K562 (cell line): ENCODE data around the gene MYL12A. TPM values are rescaled to one million over a fixed set of nuclear protein-coding genes. Genes with fewer than 3 reads are reported as not detected.

Experiments
- BRCA1 ChIP-seq, 2 experiments: fragments of 450-650 bp in 1 of 2; sonication (generic) in 1 of 2; formaldehyde crosslinking in 1 of 2; IDR thresholded peaks; 2 replicates each; pipeline versions ENCODE4 v1.5.0 to v1.6.1; 2017 to 2020; ENCODE audit warnings: mild to moderate bottlenecking in 1 of 2, missing genetic modification reagents in 1 of 2
- GATA2 ChIP-seq: sonication (generic); formaldehyde crosslinking; IDR thresholded peaks from 2 replicates; pipeline ENCODE4 v1.4.0; 2020; ENCODE audit warnings: mild to moderate bottlenecking, missing genetic modification reagents
- NONO ChIP-seq, 2 experiments: fragments of 200-400 bp in 1 of 2; fragments of 450-650 bp in 1 of 2; formaldehyde crosslinking in 1 of 2; IDR thresholded peaks; 2 replicates each; pipeline ENCODE4 v1.6.1; 2017; ENCODE audit warnings: low read depth in 2 of 2, mild to moderate bottlenecking in 2 of 2, moderate library complexity in 2 of 2, low read length in 1 of 2
- SETDB1 ChIP-seq: IDR thresholded peaks from one replicate; pipeline ENCODE4 v1.6.1; 2012; ENCODE audit warnings: low read length, control low read depth, inconsistent platforms
- SP1 ChIP-seq: sonication (generic); formaldehyde crosslinking; IDR thresholded peaks from 2 replicates; pipeline ENCODE4 v1.8.1; 2022; ENCODE audit warnings: mild to moderate bottlenecking, missing genetic modification reagents
- ZNF212 ChIP-seq: fragments of 450-650 bp; formaldehyde crosslinking; IDR thresholded peaks from 2 replicates; pipeline ENCODE4 v1.4.0; 2020; ENCODE audit warnings: mild to moderate bottlenecking
- ZNF316 ChIP-seq: fragments of 450-650 bp; IDR thresholded peaks from 2 replicates; pipeline ENCODE4 v1.6.1; 2016
- polyA plus RNA-seq, 8 experiments: library from polyadenylated mRNA; depleted of rRNA in 4 of 8; stranded (reverse) in 5 of 8; unstranded in 3 of 8; fragments of >200 nt; fragmentation: Nextera tagmentation in 2 of 8; fragmentation: Illumina TruSeq in 1 of 8; extraction: Ambion mirVana in 2 of 8; extraction: Trizol in 1 of 8; gene quantifications; 2 replicates each; pipeline versions ENCODE4 v1.2.1 to v1.2.3, GENCODE V29; 2011 to 2014; ENCODE audit warnings: inconsistent platforms in 1 of 8, missing spikeins in 1 of 8
- total RNA-seq, 7 experiments: library from RNA; depleted of rRNA in 6 of 7; stranded (reverse); fragments of >200 nt in 6 of 7; fragmentation: Illumina TruSeq in 2 of 7; extraction: Trizol in 2 of 7; gene quantifications; 2 replicates each; pipeline versions ENCODE4 v1.2.1 to v1.2.3, GENCODE V29; 2011 to 2021; ENCODE audit warnings: low replicate concordance in 1 of 7
- TF ChIP-seq, protein P1 (sequence below): fragments of 450-650 bp; IDR thresholded peaks from 2 replicates; pipeline ENCODE4 v1.6.1; 2016; ENCODE audit warnings: mild to moderate bottlenecking, moderate library complexity
- TF ChIP-seq, protein P2 (sequence below): fragments of 250-450 bp; sonication (Bioruptor Pico); IDR thresholded peaks from 2 replicates; pipeline ENCODE4 v1.5.0; 2022; ENCODE audit warnings: mild to moderate bottlenecking
- TF ChIP-seq, protein P3 (sequence below): fragments of 250-450 bp; sonication (Bioruptor Pico); IDR thresholded peaks from 2 replicates; pipeline ENCODE4 v1.4.0; 2020; ENCODE audit warnings: mild to moderate bottlenecking, moderate library complexity

Gene MYL12A
- total and polyA plus RNA-seq, 9 of the 15 experiments (the other 6 are each of a cell fraction or from before 2014, with no cell fraction given), result 308 to 1,031 (median 559) TPM

DNA sequence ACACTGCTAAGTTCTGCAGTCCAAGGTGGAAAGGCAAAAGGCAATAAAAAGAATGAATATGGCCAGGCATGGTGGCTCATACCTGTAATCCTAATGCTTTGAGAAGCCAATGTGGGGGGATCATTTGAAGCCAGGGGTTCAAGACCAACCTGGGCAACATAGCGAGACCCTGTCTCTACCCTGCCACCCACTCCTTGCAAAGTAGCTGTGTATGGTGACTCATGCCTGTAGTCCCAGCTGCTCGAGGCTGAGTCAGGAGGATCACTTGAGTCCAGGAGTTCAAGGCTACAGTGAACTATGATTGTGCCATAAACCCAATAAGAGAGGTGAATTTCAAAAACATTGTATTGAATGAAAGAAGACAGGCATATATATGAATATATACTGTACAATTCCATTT is 16.8 kb downstream of the MYL12A start (continued):
- TF ChIP-seq, protein P1, sequence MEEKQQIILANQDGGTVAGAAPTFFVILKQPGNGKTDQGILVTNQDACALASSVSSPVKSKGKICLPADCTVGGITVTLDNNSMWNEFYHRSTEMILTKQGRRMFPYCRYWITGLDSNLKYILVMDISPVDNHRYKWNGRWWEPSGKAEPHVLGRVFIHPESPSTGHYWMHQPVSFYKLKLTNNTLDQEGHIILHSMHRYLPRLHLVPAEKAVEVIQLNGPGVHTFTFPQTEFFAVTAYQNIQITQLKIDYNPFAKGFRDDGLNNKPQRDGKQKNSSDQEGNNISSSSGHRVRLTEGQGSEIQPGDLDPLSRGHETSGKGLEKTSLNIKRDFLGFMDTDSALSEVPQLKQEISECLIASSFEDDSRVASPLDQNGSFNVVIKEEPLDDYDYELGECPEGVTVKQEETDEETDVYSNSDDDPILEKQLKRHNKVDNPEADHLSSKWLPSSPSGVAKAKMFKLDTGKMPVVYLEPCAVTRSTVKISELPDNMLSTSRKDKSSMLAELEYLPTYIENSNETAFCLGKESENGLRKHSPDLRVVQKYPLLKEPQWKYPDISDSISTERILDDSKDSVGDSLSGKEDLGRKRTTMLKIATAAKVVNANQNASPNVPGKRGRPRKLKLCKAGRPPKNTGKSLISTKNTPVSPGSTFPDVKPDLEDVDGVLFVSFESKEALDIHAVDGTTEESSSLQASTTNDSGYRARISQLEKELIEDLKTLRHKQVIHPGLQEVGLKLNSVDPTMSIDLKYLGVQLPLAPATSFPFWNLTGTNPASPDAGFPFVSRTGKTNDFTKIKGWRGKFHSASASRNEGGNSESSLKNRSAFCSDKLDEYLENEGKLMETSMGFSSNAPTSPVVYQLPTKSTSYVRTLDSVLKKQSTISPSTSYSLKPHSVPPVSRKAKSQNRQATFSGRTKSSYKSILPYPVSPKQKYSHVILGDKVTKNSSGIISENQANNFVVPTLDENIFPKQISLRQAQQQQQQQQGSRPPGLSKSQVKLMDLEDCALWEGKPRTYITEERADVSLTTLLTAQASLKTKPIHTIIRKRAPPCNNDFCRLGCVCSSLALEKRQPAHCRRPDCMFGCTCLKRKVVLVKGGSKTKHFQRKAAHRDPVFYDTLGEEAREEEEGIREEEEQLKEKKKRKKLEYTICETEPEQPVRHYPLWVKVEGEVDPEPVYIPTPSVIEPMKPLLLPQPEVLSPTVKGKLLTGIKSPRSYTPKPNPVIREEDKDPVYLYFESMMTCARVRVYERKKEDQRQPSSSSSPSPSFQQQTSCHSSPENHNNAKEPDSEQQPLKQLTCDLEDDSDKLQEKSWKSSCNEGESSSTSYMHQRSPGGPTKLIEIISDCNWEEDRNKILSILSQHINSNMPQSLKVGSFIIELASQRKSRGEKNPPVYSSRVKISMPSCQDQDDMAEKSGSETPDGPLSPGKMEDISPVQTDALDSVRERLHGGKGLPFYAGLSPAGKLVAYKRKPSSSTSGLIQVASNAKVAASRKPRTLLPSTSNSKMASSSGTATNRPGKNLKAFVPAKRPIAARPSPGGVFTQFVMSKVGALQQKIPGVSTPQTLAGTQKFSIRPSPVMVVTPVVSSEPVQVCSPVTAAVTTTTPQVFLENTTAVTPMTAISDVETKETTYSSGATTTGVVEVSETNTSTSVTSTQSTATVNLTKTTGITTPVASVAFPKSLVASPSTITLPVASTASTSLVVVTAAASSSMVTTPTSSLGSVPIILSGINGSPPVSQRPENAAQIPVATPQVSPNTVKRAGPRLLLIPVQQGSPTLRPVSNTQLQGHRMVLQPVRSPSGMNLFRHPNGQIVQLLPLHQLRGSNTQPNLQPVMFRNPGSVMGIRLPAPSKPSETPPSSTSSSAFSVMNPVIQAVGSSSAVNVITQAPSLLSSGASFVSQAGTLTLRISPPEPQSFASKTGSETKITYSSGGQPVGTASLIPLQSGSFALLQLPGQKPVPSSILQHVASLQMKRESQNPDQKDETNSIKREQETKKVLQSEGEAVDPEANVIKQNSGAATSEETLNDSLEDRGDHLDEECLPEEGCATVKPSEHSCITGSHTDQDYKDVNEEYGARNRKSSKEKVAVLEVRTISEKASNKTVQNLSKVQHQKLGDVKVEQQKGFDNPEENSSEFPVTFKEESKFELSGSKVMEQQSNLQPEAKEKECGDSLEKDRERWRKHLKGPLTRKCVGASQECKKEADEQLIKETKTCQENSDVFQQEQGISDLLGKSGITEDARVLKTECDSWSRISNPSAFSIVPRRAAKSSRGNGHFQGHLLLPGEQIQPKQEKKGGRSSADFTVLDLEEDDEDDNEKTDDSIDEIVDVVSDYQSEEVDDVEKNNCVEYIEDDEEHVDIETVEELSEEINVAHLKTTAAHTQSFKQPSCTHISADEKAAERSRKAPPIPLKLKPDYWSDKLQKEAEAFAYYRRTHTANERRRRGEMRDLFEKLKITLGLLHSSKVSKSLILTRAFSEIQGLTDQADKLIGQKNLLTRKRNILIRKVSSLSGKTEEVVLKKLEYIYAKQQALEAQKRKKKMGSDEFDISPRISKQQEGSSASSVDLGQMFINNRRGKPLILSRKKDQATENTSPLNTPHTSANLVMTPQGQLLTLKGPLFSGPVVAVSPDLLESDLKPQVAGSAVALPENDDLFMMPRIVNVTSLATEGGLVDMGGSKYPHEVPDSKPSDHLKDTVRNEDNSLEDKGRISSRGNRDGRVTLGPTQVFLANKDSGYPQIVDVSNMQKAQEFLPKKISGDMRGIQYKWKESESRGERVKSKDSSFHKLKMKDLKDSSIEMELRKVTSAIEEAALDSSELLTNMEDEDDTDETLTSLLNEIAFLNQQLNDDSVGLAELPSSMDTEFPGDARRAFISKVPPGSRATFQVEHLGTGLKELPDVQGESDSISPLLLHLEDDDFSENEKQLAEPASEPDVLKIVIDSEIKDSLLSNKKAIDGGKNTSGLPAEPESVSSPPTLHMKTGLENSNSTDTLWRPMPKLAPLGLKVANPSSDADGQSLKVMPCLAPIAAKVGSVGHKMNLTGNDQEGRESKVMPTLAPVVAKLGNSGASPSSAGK, result no peak
- TF ChIP-seq ZNF316 (peak; percentile 27; the same call in 1 of the 2 replicates), BRCA1 (IDR thresholded peaks at IDR 0.05) (no peak), BRCA1 (CRISPR knock-in tag; IDR thresholded peaks at IDR 0.05) (no peak), ZNF212 (no peak), GATA2 (no peak), SETDB1 (no peak), SP1 (CRISPR knock-in tag) (no peak), NONO (IDR thresholded peaks at IDR 0.05; ENCODE audit: low read depth in 2 of 2, low read length in 1 of 2) (no peak)
- TF ChIP-seq, protein P2, sequence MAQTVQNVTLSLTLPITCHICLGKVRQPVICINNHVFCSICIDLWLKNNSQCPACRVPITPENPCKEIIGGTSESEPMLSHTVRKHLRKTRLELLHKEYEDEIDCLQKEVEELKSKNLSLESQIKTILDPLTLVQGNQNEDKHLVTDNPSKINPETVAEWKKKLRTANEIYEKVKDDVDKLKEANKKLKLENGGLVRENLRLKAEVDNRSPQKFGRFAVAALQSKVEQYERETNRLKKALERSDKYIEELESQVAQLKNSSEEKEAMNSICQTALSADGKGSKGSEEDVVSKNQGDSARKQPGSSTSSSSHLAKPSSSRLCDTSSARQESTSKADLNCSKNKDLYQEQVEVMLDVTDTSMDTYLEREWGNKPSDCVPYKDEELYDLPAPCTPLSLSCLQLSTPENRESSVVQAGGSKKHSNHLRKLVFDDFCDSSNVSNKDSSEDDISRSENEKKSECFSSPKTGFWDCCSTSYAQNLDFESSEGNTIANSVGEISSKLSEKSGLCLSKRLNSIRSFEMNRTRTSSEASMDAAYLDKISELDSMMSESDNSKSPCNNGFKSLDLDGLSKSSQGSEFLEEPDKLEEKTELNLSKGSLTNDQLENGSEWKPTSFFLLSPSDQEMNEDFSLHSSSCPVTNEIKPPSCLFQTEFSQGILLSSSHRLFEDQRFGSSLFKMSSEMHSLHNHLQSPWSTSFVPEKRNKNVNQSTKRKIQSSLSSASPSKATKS, result no peak
- TF ChIP-seq, protein P3, sequence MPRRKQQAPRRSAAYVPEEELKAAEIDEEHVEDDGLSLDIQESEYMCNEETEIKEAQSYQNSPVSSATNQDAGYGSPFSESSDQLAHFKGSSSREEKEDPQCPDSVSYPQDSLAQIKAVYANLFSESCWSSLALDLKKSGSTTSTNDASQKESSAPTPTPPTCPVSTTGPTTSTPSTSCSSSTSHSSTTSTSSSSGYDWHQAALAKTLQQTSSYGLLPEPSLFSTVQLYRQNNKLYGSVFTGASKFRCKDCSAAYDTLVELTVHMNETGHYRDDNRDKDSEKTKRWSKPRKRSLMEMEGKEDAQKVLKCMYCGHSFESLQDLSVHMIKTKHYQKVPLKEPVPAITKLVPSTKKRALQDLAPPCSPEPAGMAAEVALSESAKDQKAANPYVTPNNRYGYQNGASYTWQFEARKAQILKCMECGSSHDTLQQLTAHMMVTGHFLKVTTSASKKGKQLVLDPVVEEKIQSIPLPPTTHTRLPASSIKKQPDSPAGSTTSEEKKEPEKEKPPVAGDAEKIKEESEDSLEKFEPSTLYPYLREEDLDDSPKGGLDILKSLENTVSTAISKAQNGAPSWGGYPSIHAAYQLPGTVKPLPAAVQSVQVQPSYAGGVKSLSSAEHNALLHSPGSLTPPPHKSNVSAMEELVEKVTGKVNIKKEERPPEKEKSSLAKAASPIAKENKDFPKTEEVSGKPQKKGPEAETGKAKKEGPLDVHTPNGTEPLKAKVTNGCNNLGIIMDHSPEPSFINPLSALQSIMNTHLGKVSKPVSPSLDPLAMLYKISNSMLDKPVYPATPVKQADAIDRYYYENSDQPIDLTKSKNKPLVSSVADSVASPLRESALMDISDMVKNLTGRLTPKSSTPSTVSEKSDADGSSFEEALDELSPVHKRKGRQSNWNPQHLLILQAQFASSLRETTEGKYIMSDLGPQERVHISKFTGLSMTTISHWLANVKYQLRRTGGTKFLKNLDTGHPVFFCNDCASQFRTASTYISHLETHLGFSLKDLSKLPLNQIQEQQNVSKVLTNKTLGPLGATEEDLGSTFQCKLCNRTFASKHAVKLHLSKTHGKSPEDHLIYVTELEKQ (CRISPR knock-in tag), result no peak
